Activated CD8-positive, alpha-beta memory T cell treated with anti-CD3 and anti-CD28 coated beads, Interleukin-2, amount 50 U/mL, for 48 hours (primary cell): ENCODE data around the gene TRIM69.
A peak's percentile ranks its signal among the peaks of the same experiment; 100 is the strongest.
"Not testable (repeated sequence)": the region's sequence is repeated elsewhere in the genome, so short reads cannot be mapped to it uniquely, and the experiment has no call there.

Experiments
- DNase-seq: peaks from one replicate; pipeline ENCODE4 v3.0.0-alpha.2; 2020

TRIM69 gene

GRCh38 chr15:44736181-44736765 is at the start of gene TRIM69:
TSS of gene TRIM69 (plus strand) at chr15:44736528. CDS start at chr15:44736705, 177 bp downstream.
- DNase-seq: no peak

GRCh38 chr15:44689318-44689717 is 47.0 kb upstream of the TRIM69 start:
- DNase-seq: not testable (repeated sequence)

GRCh38 chr15:44690245-44690644 is 46.1 kb upstream of the TRIM69 start:
- DNase-seq: not testable (repeated sequence)

GRCh38 chr15:44692659-44693058 is 43.7 kb upstream of the TRIM69 start:
- no peak for DNase-seq

- no peak for DNase-seq
Observed at GRCh38 chr15:44694416-44694815, 41.9 kb upstream of the TRIM69 start.

- no peak for DNase-seq
Observed at GRCh38 chr15:44695294-44695693, 41.0 kb upstream of the TRIM69 start.

GRCh38 chr15:44697014-44697413 is 39.3 kb upstream of the TRIM69 start:
- no peak for DNase-seq

- DNase-seq: no peak
Observed at GRCh38 chr15:44698641-44699040, 37.7 kb upstream of the TRIM69 start.

- not testable (repeated sequence) for DNase-seq
Observed at GRCh38 chr15:44700676-44701075, 35.7 kb upstream of the TRIM69 start.

GRCh38 chr15:44705986-44706385 is 30.3 kb upstream of the TRIM69 start:
- DNase-seq: no peak

GRCh38 chr15:44706401-44706800 is 29.9 kb upstream of the TRIM69 start:
- no peak for DNase-seq

GRCh38 chr15:44706946-44707636 is 29.2 kb upstream of the TRIM69 start:
- DNase-seq: no peak

- no peak for DNase-seq
Observed at GRCh38 chr15:44710236-44711095, 25.9 kb upstream of the TRIM69 start.

GRCh38 chr15:44711096-44711742 is 25.1 kb upstream of the TRIM69 start, which contains the start of the genes B2M and PATL2:
TSS of gene B2M (plus strand) at chr15:44711517. CDS start at chr15:44711547, 30 bp downstream.
TSS of gene PATL2 (minus strand) at chr15:44711323. CDS start at chr15:44676490, 34,833 bp downstream.
- peak; percentile 99 for DNase-seq

GRCh38 chr15:44711743-44712345 is 24.5 kb upstream of the TRIM69 start:
- DNase-seq: peak; percentile 86

GRCh38 chr15:44712346-44713005 is 23.9 kb upstream of the TRIM69 start:
- peak; percentile 79 for DNase-seq

GRCh38 chr15:44713006-44713966 is 23.0 kb upstream of the TRIM69 start:
- no peak for DNase-seq

GRCh38 chr15:44715142-44715796 is 21.1 kb upstream of the TRIM69 start:
- DNase-seq: no peak

GRCh38 chr15:44715797-44716334 is 20.5 kb upstream of the TRIM69 start:
- DNase-seq: no peak
